Fibroblast of the conjunctiva (primary cell): ENCODE results near the gene COG3.
A peak's percentile ranks its signal among the peaks of the same experiment; 100 is the strongest.

Experiments
- DNase-seq: peaks from one replicate; pipeline ENCODE4 v3.0.0-alpha.2; 2010; ENCODE audit warnings: low read depth

COG3 gene

DNA sequence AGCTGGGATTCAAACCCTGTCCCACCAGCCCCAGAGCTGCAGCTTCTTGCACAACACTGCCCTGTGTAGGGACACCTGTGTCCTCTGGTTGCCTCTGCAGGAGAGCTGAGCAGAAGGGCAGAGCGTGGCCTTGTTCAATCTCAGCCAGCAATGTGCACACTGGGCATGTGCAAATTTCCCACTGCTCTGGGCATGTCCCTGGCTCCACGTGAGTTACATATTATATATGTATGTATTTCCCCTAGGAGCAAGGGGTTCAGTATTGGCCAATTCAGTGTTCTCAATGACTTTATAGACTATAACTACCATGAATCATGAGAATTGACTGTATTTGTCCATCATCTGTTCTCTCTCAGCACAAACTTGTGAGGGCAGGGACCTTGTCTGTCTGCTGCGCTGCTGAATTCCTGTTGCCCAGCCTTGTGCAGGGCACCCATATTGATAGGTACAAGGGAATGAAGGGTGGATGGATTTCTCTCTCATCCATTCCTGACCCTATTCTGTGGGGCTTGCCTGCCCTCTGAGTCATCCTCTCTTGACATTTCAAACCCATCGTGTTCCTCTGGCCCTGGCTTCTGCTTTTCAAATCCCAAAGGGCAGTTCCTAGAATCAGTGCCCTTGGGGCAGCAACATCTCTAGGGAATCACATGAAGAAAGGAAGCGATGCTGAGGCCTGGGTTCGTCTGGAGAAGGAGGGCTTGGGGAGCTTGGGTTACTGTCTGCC lies 81.1 kb downstream of the COG3 start:
- no peak for DNase-seq

DNA sequence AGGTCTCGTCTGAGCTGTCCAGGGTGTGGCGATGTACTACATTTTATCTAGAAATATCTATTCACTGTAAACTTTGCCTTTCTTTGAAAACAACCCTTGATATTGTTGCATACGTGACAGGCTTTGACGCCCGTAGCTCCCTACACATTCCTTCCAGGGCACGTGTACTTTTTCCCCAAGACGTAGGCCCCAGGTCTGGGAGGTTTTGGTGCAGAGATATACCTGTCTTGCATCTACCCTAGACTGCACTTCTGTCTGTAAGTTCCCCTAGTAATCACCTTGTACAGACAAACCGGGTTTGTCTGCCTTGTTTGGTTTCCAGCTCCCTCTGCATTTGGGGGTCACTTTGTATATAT lies 81.6 kb downstream of the COG3 start:
- DNase-seq = no peak

DNA sequence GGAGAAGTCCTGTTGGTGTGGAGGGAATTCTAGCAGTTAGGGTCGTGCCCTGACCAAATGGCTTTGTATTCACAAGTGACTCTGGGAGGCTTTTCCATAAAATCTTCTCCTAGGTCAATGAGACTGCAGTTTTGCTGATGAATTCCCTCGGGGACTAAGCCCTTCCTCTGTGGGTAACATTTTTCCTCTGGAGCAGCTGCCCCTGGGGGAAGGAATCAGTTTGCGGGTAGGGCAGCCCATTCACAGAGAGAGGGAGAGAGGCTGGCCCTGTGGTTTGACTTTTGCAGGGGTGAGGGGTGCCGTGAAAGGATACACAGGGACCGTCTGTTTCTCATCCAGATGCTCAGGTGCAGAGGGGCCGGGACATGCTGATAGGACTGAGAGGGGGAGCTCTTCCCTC lies 83.5 kb downstream of the COG3 start:
- no peak for DNase-seq

DNA sequence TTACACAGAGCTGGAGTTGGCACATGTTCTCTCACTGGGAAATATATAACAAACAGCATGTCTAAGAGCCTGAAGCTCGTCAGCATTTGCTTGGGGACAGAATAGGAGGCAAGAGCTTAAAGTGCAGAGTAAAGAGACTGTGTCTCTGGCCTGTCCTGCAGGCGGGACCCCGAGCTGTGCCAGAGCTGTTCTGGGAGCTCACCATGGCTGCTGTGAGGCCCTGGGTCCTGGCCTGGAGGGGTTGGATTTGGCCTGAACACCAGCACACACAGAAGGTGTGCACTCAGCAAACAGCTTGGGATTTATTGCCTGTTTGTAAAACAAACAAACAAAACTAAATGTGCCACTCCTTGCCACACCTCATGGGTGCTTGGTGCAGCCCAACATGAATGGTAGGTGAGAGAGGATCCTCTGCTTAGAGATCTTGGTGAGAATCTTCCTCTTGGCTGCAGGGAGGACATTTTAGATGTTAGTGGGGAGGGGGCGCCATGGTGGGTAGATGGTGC lies 89.9 kb downstream of the COG3 start:
- no peak for DNase-seq

DNA sequence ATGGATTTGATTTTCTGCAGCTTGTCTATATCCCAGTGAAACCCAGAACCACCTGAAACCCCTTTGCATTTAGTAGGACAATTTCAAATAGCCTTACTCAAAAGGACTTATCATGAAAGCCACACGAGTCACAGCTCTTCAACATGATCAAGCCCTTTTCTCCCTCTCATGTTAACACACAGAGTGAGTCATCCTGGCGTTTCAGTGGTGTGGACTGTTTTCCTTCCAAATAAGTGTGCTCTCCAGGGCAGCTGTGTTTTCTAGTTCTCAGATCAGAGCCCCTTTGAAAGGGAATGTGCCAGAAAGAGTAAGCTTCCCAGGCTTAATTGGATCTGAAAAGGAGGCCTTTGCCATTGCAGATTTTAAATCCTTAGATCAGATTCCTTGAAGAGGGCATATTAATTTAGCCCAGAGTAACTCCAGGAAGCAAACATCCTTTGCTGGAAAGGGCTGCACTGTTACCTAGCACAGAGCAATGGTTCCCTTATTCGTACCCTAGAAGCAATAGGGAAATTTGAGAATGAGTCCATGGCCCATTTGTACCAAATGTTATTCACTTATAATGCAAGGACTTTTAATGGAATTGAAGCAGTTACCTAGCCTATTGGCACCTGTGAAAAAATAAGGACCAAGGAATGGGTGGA lies 99.5 kb downstream of the COG3 start:
- peak; percentile 5 for DNase-seq

DNA sequence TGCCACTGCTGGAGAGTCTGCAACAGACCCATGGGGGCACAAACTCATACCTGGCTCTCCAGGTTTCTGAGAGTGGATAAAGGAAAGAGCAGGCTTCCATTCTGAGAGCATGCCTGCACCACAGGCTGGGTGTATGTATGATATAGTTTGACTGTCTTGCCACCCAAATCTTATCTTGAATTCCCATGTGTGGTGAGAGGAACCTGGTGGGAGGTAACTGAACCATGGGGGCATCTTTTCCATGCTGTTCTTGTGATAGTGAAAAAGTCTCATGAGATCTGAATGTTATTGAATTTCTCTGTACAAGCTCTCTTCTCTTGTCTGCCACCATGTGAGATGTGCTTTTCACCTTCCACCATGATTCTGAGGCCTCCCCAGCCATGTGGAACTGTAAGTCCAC lies 100.6 kb downstream of the COG3 start:
- no peak for DNase-seq

DNA sequence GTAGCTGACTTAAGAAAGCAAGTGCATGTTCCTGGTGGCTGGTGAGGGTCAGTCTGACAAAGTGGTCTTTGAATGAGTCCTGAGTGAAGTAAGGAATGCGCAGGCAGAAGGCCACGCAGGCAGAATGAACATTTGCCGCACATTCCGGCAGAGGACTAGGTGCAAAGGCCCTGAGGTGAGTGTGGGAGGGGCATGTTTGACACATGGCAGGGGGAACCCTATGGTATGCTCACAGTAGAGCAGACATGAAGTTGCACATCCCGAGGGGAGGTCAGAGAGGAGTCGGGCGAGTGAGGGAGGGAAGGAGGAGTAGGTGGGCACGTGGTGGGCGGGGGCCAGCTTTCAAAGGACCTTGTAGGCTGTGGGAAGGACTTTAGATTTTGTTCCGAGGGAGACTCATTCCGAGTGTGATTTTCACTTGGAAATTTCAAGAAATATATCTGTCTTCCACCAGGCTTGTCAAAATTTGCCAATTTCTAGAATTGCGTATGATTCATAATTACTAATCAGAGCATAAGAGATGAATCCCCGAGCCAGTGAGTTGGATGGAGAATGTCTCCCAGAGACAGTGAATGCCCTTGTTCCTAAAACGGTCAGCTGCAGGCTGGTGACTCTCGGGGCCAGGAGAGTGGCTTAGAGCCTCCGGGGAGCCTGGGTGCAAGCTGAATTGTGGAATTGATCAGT lies 110.5 kb downstream of the COG3 start:
- DNase-seq = no peak

DNA sequence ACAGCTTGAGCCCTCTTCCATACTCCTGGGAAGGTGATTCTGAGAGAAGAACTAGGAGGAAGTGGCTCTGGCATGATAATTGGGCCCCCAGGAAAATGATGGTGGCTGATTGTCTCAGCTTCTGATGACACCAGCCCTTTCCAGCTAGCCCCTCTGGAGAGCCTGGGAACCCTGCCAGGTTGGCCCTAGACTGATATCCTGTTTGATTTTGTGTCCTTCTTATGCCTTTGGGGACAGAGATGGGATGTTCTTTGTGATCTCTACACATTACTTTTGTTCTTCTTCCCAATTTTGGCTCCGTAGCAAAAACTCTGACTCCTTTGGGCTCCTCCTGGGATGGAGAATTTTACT lies 111.1 kb downstream of the COG3 start:
- DNase-seq = no peak

DNA sequence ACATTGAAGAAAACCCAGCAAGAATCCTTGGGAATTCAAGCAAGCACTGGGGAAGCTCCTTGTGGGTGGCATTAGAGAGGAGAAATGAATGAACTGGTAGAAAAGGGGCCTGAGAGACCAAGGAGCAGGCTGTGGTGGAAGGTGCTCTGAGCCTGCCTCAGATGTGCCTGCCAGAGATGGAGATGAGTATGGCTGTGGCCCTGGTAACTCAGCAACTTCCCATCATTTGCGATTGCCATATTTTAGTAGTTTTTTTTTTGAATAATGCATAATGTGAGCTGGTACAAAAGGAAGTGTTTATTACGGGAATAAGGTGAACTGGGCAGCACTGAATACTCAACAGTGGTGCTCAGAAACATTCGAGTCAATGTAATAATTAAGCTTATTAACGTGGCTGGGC lies 111.7 kb downstream of the COG3 start:
- DNase-seq = no peak

DNA sequence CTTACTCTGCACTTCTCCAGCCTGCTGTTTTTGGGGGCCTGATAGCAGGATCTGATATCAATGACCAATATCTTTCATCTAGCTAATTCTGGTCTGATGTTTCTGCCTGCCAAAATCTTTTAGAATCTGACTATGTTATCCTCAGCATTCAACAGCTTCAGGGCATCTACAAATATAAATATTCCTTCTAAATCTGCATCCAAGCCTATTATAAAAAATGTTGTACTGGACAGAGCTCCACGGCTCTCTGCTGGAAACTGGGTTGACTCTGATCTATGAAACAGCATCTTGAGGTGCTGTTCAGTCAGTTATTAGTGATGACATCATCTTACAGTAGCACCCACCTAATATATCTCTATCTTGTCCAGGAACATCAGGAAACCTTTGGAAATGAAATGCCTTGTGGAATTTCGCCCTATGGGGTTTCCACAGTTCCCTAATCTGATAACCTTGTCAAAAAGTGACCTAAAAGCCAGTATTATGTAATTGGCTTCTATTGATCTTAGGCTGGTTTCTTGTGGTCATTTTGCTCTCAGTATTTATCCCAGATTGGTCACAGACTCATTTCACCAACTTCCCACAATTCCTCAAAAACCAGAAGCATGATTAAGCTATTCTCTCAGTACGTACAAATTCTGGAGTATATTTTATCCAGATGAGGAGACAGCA lies 117.8 kb downstream of the COG3 start:
- DNase-seq = no peak

DNA sequence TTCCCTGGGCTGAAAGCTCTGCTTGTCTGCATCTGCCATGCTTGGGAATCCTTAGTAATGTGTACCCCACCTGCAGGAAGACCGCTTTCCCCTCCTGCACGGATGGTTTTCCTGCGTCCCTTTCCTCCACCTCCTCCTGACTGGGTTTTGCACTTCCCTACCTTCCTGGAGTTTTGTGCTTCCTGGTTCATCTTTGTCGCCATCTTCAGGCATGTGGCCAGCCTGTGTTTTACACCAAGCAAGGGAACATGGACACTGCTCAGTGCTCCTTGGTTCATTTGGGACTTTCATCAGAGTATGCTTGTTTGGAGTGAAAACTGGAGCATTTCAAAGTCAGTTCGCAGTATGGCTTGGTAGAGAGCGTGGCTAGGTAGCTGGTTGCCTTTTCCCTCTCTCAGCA lies 120.1 kb downstream of the COG3 start:
- DNase-seq = no peak
